GM12878 (cell line): ENCODE results near the gene GSE1. TPM values are rescaled to one million over a fixed set of nuclear protein-coding genes. Genes with fewer than 3 reads are reported as not detected.

Source experiments
- ATAC-seq: fragments of 200-7000 bp; cut with Tn5 transposase; 3 replicates; pipeline ENCODE4 v1.9.1; 2020; ENCODE audit warnings: mild to moderate bottlenecking, moderate library complexity
- BruUV-seq: library from RNA; stranded (reverse); fragments of 400-500 nt; replicated peaks from 2 replicates; lab custom pipeline; 2021; lab: Mats Ljungman, UMichigan
- CTCF ChIA-PET: fragments of 300-600 bp; sonication (Branson Sonifier 250); formaldehyde crosslinking; extraction: SDS; loops from one replicate; lab custom pipeline; 2021; ENCODE audit warnings: inconsistent platforms; lab: Yijun Ruan, JAX
- POLR2A ChIA-PET: fragments of 350-600 bp; formaldehyde crosslinking; extraction: SDS; loops from one replicate; lab custom pipeline; 2021; ENCODE audit warnings: inconsistent platforms; lab: Charles Lee
- RAD21 ChIA-PET: fragments of 300-600 bp; sonication (Branson Sonifier 250); formaldehyde crosslinking; loops from one replicate; lab custom pipeline; 2023; ENCODE audit warnings: antibody characterized with exemption; ENCODE audit not compliant: unreplicated experiment; lab: Charles Lee
- SMC1A ChIA-PET: fragments of 300-600 bp; sonication (Branson Sonifier 250); formaldehyde crosslinking; loops from one replicate; lab custom pipeline; 2023; ENCODE audit not compliant: unreplicated experiment, uncharacterized antibody; lab: Charles Lee
- DNase-seq: peaks from one replicate; pipeline ENCODE4 v3.0.0-alpha.2; 2011; ENCODE audit warnings: low read depth, low spot score
- FAIRE-seq: peaks from 3 replicates; lab custom pipeline; 2011; peaks lifted over from hg19 to GRCh38; lab: Jason Lieb, UNC
- H2AFZ ChIP-seq: 2 replicates; pipeline ENCODE4 v1.6.0; 2011; ENCODE audit warnings: low read depth, low read length, control low read depth; ENCODE audit not compliant: control insufficient read depth
- H3K27ac ChIP-seq: 2 replicates; pipeline ENCODE4 v1.5.1; 2011; ENCODE audit warnings: control low read depth; ENCODE audit not compliant: control insufficient read depth, insufficient read depth
- H3K27me3 ChIP-seq, 2 experiments: replicated peaks in 1 of 2; 2 replicates each; pipeline versions ENCODE4 v1.6.0 to v1.6.1; 2011; ENCODE audit warnings: low read length in 1 of 2; ENCODE audit not compliant: control insufficient read depth in 2 of 2, insufficient read depth in 2 of 2
- H3K36me3 ChIP-seq, 2 experiments: 2 replicates each; pipeline ENCODE4 v1.5.1; 2011; ENCODE audit warnings: low read length in 1 of 2; ENCODE audit not compliant: control insufficient read depth in 2 of 2, insufficient read depth in 2 of 2
- H3K4me1 ChIP-seq: 2 replicates; pipeline ENCODE4 v1.6.1; 2011; ENCODE audit warnings: mild to moderate bottlenecking, low read length, moderate library complexity, mixed read lengths; ENCODE audit not compliant: control insufficient read depth, insufficient read depth
- H3K4me2 ChIP-seq: 2 replicates; pipeline ENCODE4 v1.6.0; 2011; ENCODE audit warnings: control low read depth; ENCODE audit not compliant: control insufficient read depth, insufficient read depth
- H3K4me3 ChIP-seq: fragments of 200-600 bp; sonication (generic); 2 replicates; pipeline ENCODE4 v1.5.1; 2016
- H3K79me2 ChIP-seq: 2 replicates; pipeline ENCODE4 v1.6.0; 2011; ENCODE audit warnings: low read length; ENCODE audit not compliant: control insufficient read depth, insufficient read depth
- H3K9ac ChIP-seq: 2 replicates; pipeline ENCODE4 v1.8.0; 2011; ENCODE audit warnings: low read length, control low read depth, mixed read lengths; ENCODE audit not compliant: control insufficient read depth, insufficient read depth
- H3K9me3 ChIP-seq: replicated peaks from 3 replicates; pipeline ENCODE4 v1.5.1; 2011; ENCODE audit warnings: mild to moderate bottlenecking, low read length; ENCODE audit not compliant: control insufficient read depth, insufficient read depth
- H4K20me1 ChIP-seq: 2 replicates; pipeline ENCODE4 v1.6.0; 2011; ENCODE audit not compliant: control insufficient read depth, insufficient read depth
- CEBPB ChIP-seq, 2 experiments: fragments of 150-350 bp in 1 of 2; IDR thresholded peaks; 2 replicates each; pipeline ENCODE4 v1.6.1; 2012 to 2014; ENCODE audit warnings: low read depth in 2 of 2, low read length in 2 of 2, borderline replicate concordance in 1 of 2, inconsistent platforms in 1 of 2
- HDGF ChIP-seq: fragments of 450-650 bp; IDR thresholded peaks from 2 replicates; pipeline ENCODE4 v1.6.1; 2016; ENCODE audit warnings: antibody characterized with exemption
- NRF1 ChIP-seq: conservative IDR thresholded peaks from 2 replicates; pipeline ENCODE4 v1.6.1; 2011; ENCODE audit warnings: mild to moderate bottlenecking, low read depth, low read length, improper control_type of control experiment
- SIN3A ChIP-seq: IDR thresholded peaks from 2 replicates; pipeline ENCODE4 v1.6.1; 2012; ENCODE audit warnings: low read depth, low read length, improper control_type of control experiment
- STAT3 ChIP-seq: IDR thresholded peaks from 2 replicates; pipeline ENCODE4 v1.6.1; 2011; ENCODE audit warnings: low read depth, low read length, improper control_type of control experiment
- ZNF24 ChIP-seq: fragments of 450-650 bp; IDR thresholded peaks from 2 replicates; pipeline ENCODE4 v1.6.1; 2017; ENCODE audit warnings: antibody characterized with exemption, mild to moderate bottlenecking
- ZZZ3 ChIP-seq: IDR thresholded peaks from 2 replicates; pipeline ENCODE4 v1.6.1; 2011; ENCODE audit warnings: low read depth; ENCODE audit not compliant: control insufficient read depth, insufficient read length
- WGBS: methylation state at CpG from one replicate; pipeline ENCODE4 v1.1.6; 2016; ENCODE audit warnings: low lambda C conversion rate; ENCODE audit not compliant: insufficient replicate concordance, insufficient coverage; ENCODE audit errors: missing lambda C conversion rate; 5-methylcytosine and 5-hydroxymethylcytosine counted together
- in situ Hi-C: fragments of 300-500 bp; cut with MboI; formaldehyde crosslinking; loops from 9 replicates; pipeline ENCODE4 v1.14.3; 2018; ENCODE audit warnings: mixed read lengths
- intact Hi-C: fragments of 100-400 bp; cut with micrococcal nuclease; formaldehyde crosslinking; loops from one replicate; pipeline ENCODE4 v1.14.2; 2022; ENCODE audit not compliant: unreplicated experiment
- polyA plus RNA-seq, 11 experiments: library from polyadenylated mRNA; depleted of rRNA in 4 of 11; unstranded in 6 of 11; stranded (reverse) in 5 of 11; fragments of >200 nt; fragmentation: Nextera tagmentation in 4 of 11; fragmentation: Illumina TruSeq in 1 of 11; extraction: Ambion mirVana in 4 of 11; extraction: Trizol in 1 of 11; gene quantifications; 1 replicate in 1 of 11; 2 replicates in 10 of 11; pipeline versions ENCODE4 v1.2.1 to v1.2.3, GENCODE V29; 2011 to 2016; ENCODE audit warnings: inconsistent platforms in 2 of 11, missing spikeins in 2 of 11, low read depth in 1 of 11
- total RNA-seq, 4 experiments: library from RNA; depleted of rRNA in 3 of 4; stranded (reverse); fragments of >200 nt in 3 of 4; fragmentation: Illumina TruSeq in 1 of 4; extraction: Trizol in 1 of 4; gene quantifications; 2 replicates each; pipeline versions ENCODE4 v1.2.1 to v1.2.3, GENCODE V29; 2013 to 2021
- TF ChIP-seq, protein P1 (sequence below): IDR thresholded peaks from 2 replicates; pipeline ENCODE4 v1.6.1; 2012; ENCODE audit warnings: low read depth, low read length, improper control_type of control experiment
- TF ChIP-seq, protein P2 (sequence below): fragments of 450-650 bp; IDR thresholded peaks from 2 replicates; pipeline ENCODE4 v1.6.1; 2017; ENCODE audit warnings: low read depth, mild to moderate bottlenecking, moderate library complexity
- TF ChIP-seq, protein P3 (sequence below): fragments of 450-650 bp; IDR thresholded peaks from 2 replicates; pipeline ENCODE4 v1.6.1; 2017; ENCODE audit warnings: mild to moderate bottlenecking, moderate library complexity

Gene GSE1
- total and polyA plus RNA-seq, 10 of the 15 experiments (the other 5 are each of a cell fraction or from before 2014, with no cell fraction given): 4.6 to 58.7 (median 18.2) TPM

DNA sequence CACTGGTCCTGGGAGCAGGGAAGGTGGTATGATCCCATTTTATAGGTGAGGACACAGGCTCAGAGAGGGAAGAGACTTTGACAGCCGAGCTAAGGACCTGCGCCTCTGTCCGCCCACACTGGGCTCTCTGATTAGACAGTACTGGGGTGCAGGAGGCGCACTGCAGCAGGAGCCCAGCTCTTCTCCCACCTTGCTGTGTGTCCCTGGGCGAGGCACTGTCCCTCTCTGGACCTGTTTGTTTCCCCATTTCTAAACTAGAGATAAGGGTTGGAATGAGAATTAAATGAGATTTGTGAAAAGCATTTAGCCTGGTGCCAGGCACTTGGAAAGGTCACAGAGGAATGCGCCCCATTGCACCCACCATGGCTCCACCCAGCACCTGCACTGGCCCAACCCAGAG lies 95.2 kb downstream of the GSE1 start:
- in situ Hi-C loops: no loop called here
- Histone ChIP-seq H4K20me1 (no peaks in the 10 kb centered on the region), H3K9ac (no peak overlapping the region), H3K4me1 (no peaks in the 10 kb centered on the region), H3K36me3 (no peaks in the 10 kb centered on the region), H3K27ac (no peak overlapping the region), H2AFZ (no peak overlapping the region), H3K79me2 (no peaks in the 10 kb centered on the region), H3K4me3 (no peak overlapping the region), H3K4me2 (no peak overlapping the region), H3K27me3 (no peaks in the 10 kb centered on the region), H3K9me3 (no peaks in the 10 kb centered on the region; the same call in 2 of the 3 replicates)
- RAD21 ChIA-PET: no interaction called here
- 76% methylated on average over 6 of the region's 6 CpGs for WGBS
- BruUV-seq: no TSS peak
- SMC1A ChIA-PET: no interaction called here
- CTCF ChIA-PET: no interaction called here
- DNase-seq (no peak), FAIRE-seq (no peak), ATAC-seq (no peak)
- intact Hi-C loops: no loop called here
- POLR2A ChIA-PET: no interaction called here
- TF ChIP-seq SIN3A (no peak), HDGF (no peak), ZZZ3 (no peak), ZNF24 (no peak), STAT3 (no peak), CEBPB (IDR thresholded peaks at IDR 0.05; ENCODE audit: borderline replicate concordance in 1 of 2, low read depth in 2 of 2, low read length in 2 of 2) (no peak), NRF1 (no peak)
- TF ChIP-seq, protein P1, sequence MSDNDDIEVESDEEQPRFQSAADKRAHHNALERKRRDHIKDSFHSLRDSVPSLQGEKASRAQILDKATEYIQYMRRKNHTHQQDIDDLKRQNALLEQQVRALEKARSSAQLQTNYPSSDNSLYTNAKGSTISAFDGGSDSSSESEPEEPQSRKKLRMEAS: no peak
- TF ChIP-seq, protein P2, sequence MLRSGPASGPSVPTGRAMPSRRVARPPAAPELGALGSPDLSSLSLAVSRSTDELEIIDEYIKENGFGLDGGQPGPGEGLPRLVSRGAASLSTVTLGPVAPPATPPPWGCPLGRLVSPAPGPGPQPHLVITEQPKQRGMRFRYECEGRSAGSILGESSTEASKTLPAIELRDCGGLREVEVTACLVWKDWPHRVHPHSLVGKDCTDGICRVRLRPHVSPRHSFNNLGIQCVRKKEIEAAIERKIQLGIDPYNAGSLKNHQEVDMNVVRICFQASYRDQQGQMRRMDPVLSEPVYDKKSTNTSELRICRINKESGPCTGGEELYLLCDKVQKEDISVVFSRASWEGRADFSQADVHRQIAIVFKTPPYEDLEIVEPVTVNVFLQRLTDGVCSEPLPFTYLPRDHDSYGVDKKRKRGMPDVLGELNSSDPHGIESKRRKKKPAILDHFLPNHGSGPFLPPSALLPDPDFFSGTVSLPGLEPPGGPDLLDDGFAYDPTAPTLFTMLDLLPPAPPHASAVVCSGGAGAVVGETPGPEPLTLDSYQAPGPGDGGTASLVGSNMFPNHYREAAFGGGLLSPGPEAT: no peak
- TF ChIP-seq, protein P3, sequence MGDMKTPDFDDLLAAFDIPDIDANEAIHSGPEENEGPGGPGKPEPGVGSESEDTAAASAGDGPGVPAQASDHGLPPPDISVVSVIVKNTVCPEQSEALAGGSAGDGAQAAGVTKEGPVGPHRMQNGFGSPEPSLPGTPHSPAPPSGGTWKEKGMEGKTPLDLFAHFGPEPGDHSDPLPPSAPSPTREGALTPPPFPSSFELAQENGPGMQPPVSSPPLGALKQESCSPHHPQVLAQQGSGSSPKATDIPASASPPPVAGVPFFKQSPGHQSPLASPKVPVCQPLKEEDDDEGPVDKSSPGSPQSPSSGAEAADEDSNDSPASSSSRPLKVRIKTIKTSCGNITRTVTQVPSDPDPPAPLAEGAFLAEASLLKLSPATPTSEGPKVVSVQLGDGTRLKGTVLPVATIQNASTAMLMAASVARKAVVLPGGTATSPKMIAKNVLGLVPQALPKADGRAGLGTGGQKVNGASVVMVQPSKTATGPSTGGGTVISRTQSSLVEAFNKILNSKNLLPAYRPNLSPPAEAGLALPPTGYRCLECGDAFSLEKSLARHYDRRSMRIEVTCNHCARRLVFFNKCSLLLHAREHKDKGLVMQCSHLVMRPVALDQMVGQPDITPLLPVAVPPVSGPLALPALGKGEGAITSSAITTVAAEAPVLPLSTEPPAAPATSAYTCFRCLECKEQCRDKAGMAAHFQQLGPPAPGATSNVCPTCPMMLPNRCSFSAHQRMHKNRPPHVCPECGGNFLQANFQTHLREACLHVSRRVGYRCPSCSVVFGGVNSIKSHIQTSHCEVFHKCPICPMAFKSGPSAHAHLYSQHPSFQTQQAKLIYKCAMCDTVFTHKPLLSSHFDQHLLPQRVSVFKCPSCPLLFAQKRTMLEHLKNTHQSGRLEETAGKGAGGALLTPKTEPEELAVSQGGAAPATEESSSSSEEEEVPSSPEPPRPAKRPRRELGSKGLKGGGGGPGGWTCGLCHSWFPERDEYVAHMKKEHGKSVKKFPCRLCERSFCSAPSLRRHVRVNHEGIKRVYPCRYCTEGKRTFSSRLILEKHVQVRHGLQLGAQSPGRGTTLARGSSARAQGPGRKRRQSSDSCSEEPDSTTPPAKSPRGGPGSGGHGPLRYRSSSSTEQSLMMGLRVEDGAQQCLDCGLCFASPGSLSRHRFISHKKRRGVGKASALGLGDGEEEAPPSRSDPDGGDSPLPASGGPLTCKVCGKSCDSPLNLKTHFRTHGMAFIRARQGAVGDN: no peak
